Nephron progenitor cell (in vitro differentiated cells): Measurements from ENCODE around the gene ABCB8.
"Not testable (repeated sequence)": the region's sequence is repeated elsewhere in the genome, so short reads cannot be mapped to it uniquely, and the experiment has no call there.

Source experiments
- DNase-seq: peaks from one replicate; pipeline ENCODE4 v3.0.0; 2021
- H3K27ac Mint-ChIP-seq: 2 replicates; pipeline ENCODE4 v1.8.0; 2021; ENCODE audit warnings: mild to moderate bottlenecking, moderate library complexity, mixed read lengths
- H3K27me3 Mint-ChIP-seq: 2 replicates; pipeline ENCODE4 v1.8.0; 2021; ENCODE audit warnings: mild to moderate bottlenecking, low read depth, mixed read lengths; ENCODE audit not compliant: poor library complexity
- H3K36me3 Mint-ChIP-seq: 2 replicates; pipeline ENCODE4 v1.8.0; 2021; ENCODE audit warnings: low read depth, mixed read lengths
- H3K4me1 Mint-ChIP-seq: 2 replicates; pipeline ENCODE4 v1.8.0; 2021; ENCODE audit warnings: mixed read lengths
- H3K4me3 Mint-ChIP-seq: 2 replicates; pipeline ENCODE4 v1.8.0; 2021; ENCODE audit warnings: mild to moderate bottlenecking, moderate library complexity, mixed read lengths
- H3K9me3 Mint-ChIP-seq: 2 replicates; pipeline ENCODE4 v1.8.0; 2021; ENCODE audit warnings: mild to moderate bottlenecking, moderate library complexity, mixed read lengths
- TF ChIP-seq, protein P1 (sequence below): fragments of 200-600 bp; sonication (generic); IDR thresholded peaks from 2 replicates; pipeline ENCODE4 v1.5.0; 2021; ENCODE audit warnings: antibody characterized with exemption

ABCB8 gene

DNA sequence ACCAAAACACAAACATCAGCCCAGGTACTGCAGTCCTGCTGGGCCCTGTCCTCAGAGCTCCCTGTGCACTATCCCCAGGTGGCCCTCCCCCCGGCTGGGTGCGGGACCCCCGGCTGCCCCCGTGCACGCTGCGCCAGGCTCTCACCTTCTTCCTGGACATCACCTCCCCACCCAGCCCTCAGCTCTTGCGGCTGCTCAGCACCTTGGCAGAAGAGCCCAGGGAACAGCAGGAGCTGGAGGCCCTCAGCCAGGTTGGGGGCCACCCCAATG, 18.3 kb upstream of the ABCB8 start:
- H3K27me3 Mint-ChIP-seq, result peaks cover 16% of the 10 kb centered on the region
- TF ChIP-seq, protein P1, sequence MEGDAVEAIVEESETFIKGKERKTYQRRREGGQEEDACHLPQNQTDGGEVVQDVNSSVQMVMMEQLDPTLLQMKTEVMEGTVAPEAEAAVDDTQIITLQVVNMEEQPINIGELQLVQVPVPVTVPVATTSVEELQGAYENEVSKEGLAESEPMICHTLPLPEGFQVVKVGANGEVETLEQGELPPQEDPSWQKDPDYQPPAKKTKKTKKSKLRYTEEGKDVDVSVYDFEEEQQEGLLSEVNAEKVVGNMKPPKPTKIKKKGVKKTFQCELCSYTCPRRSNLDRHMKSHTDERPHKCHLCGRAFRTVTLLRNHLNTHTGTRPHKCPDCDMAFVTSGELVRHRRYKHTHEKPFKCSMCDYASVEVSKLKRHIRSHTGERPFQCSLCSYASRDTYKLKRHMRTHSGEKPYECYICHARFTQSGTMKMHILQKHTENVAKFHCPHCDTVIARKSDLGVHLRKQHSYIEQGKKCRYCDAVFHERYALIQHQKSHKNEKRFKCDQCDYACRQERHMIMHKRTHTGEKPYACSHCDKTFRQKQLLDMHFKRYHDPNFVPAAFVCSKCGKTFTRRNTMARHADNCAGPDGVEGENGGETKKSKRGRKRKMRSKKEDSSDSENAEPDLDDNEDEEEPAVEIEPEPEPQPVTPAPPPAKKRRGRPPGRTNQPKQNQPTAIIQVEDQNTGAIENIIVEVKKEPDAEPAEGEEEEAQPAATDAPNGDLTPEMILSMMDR, result no peak
- DNase-seq, result no peak
- peaks cover 4% of the 10 kb centered on the region for H3K36me3 Mint-ChIP-seq
- no peak overlapping the region for H3K27ac Mint-ChIP-seq
- no peaks in the 10 kb centered on the region for H3K9me3 Mint-ChIP-seq
- H3K4me1 Mint-ChIP-seq, result peaks cover 64% of the 10 kb centered on the region
- H3K4me3 Mint-ChIP-seq, result peak overlapping the region; percentile 72

DNA sequence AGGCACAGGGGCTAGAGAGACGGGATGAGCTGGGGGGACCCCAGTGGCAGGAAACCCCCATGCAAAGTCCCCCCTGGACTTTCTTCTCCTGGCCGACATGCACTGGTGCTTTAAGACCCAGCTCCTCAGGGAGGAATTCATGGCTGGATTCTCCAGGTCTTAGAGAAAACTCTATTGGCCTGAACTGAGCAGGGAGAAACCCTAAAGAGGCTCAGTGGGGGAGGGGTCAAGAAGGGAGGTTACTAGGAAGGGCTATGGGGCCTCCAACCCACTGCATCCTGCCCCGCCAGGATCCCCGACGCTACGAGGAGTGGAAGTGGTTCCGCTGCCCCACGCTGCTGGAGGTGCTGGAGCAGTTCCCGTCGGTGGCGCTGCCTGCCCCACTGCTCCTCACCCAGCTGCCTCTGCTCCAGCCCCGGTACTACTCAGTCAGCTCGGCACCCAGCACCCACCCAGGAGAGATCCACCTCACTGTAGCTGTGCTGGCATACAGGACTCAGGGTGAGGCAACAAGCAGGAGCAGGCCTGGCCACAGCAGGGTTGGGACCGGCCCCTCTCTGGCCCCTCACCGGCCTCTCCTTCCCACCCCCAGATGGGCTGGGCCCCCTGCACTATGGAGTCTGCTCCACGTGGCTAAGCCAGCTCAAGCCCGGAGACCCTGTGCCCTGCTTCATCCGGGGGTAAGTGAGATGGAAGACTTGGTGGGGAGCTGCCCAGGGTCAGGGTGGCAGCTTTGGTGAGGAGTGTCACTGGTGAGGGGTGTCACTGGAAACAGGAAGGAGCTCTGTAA, 17.7 kb upstream of the ABCB8 start:
- Mint-ChIP-seq H3K4me1 (peaks cover 69% of the 10 kb centered on the region), H3K27me3 (peaks cover 18% of the 10 kb centered on the region)

GRCh38 chr7:151011097-151011409, 17.2 kb upstream of the ABCB8 start:
- Mint-ChIP-seq H3K4me1 (peaks cover 66% of the 10 kb centered on the region), H3K4me3 (peak overlapping the region; percentile 72), H3K36me3 (peaks cover 11% of the 10 kb centered on the region), H3K27ac (no peak overlapping the region), H3K9me3 (no peaks in the 10 kb centered on the region), H3K27me3 (peaks cover 14% of the 10 kb centered on the region)
- DNase-seq, result no peak
- TF ChIP-seq, protein P1, result no peak

More for the DNA sequence above, 17.7 kb upstream of the ABCB8 start:
- H3K27ac Mint-ChIP-seq, result no peak overlapping the region
- peaks cover 10% of the 10 kb centered on the region for H3K36me3 Mint-ChIP-seq
- TF ChIP-seq, protein P1, result no peak
- H3K4me3 Mint-ChIP-seq, result peak overlapping the region; percentile 72
- H3K9me3 Mint-ChIP-seq, result no peaks in the 10 kb centered on the region
- DNase-seq, result peak; percentile 54

DNA sequence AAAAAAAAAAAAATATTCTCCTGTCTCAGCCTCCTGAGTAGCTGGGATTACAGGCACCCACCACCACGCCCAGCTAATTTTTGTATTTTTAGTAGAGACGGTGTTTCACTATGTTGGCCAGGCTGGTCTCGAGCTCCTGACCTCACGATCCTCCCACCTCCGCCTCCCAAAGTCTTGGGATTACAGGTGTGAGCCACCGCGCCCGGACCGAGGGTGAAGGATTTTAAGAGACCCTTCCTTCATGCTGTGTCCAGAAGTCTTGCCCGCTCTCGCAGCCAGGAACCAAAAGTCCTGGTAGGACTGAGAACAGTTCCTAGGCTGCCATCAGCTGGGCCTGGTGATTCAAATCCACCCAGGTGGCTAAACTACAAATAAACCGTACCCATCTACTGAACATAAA, 16.6 kb upstream of the ABCB8 start:
- not testable (repeated sequence) for H3K27ac Mint-ChIP-seq, DNase-seq, H3K9me3 Mint-ChIP-seq
- Mint-ChIP-seq H3K4me3 (peak overlapping the region; percentile 62), H3K4me1 (peaks cover 62% of the 10 kb centered on the region), H3K27me3 (peaks cover 20% of the 10 kb centered on the region), H3K36me3 (peaks cover 11% of the 10 kb centered on the region)

DNA sequence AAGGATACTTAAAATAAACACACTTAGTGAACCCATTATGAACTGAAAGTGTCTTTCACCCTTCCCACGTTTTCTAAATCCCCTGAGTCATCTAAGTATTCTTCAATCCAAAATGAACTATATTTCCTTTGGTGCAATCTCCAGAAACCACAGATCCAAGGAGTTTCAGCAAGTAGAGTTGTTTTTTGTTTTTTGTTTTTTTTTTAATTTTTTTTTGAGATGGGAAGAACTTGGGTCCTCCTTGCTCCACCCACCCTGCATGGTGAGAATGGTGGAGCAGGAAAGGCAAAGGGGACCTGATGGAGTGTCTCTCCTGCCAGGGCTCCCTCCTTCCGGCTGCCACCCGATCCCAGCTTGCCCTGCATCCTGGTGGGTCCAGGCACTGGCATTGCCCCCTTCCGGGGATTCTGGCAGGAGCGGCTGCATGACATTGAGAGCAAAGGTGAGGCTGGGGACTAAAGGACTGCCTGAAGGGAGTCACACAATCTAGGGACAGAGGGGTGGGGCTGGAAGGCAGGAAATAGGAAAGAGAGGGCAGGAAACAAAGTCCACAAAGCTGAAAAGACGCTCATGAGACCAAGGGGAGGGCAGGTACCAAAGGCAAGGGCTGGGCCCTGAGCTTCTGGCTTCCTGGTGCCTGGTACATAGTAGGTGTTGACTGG, 16.1 kb upstream of the ABCB8 start:
- Mint-ChIP-seq H3K9me3 (no peaks in the 10 kb centered on the region), H3K4me1 (peaks cover 62% of the 10 kb centered on the region), H3K4me3 (peak overlapping the region; percentile 62), H3K27ac (no peak overlapping the region), H3K27me3 (peaks cover 23% of the 10 kb centered on the region), H3K36me3 (peaks cover 11% of the 10 kb centered on the region)
- no peak for DNase-seq
- TF ChIP-seq, protein P1, result no peak

- DNase-seq, result peak; percentile 58
- Mint-ChIP-seq H3K27me3 (peaks cover 31% of the 10 kb centered on the region), H3K4me3 (peak overlapping the region; percentile 58), H3K9me3 (no peaks in the 10 kb centered on the region), H3K36me3 (peaks cover 11% of the 10 kb centered on the region), H3K4me1 (peaks cover 61% of the 10 kb centered on the region), H3K27ac (no peak overlapping the region)
- TF ChIP-seq, protein P1, result peak; percentile 55
Observed at GRCh38 chr7:151012911-151013347, 15.3 kb upstream of the ABCB8 start.
